Hematopoietic multipotent progenitor cell treated with erythropoietin and hydrocortisone succinate and interleukin-3 and kit ligand, for 17 days (in vitro differentiated cells): ENCODE data around the gene C8G.

ENCODE experiments used
- DNase-seq: peaks from one replicate; pipeline ENCODE4 v3.0.0-alpha.2; 2015; ENCODE audit warnings: low spot score

Gene C8G

DNA sequence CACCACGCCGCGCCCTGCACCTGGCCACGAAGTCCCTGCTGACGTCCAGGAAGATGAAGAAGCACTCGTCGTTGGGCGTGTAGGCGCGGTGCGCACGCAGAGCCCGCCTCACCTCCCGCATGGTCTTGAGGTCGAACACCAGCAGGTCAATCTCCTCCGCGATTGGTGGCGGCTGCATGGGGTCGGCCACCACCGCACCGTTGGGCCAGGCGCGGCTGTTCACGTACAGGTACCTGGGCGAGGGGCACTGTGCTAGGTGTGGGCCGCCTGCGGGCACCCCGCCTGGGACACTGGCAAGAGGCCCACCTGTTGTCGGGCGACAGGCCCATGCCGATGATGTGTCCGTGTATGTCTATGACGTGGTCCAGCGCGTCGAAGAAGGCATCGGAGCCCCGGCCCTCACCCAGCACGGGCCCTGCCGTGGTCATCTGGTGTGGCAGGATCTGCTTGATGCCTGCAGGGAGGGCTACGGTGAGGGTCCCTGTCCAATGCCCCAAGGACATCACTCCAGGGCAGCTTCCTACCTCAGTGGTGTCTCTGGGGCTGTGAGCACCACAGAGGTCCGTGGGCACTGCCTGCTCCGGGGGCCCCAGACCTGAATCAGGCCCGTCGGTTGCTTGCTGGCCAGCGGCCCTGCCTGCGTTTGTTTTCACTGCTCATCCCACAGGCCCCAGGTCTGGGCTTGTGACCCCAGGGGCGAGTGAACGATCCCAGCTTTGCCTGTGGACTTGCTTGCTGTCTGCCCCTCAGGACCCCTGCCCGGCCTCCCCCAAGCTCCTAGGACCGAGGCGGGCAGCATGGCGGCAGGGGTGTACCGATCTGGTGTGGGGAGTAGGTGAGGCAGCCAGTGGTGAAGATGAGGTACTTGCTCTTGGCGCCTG is 3.6 kb upstream of the C8G start:
- no peak for DNase-seq

- no peak for DNase-seq
These were observed 2.7 kb upstream of the C8G start for GRCh38 chr9:136942112-136942880.

GRCh38 chr9:136942881-136943230 is 2.2 kb upstream of the C8G start:
- DNase-seq, result no peak

GRCh38 chr9:136943291-136944211 is 1.5 kb upstream of the C8G start:
- no peak for DNase-seq

GRCh38 chr9:136944212-136944518 is 878 bp upstream of the C8G start:
- DNase-seq, result no peak

DNA sequence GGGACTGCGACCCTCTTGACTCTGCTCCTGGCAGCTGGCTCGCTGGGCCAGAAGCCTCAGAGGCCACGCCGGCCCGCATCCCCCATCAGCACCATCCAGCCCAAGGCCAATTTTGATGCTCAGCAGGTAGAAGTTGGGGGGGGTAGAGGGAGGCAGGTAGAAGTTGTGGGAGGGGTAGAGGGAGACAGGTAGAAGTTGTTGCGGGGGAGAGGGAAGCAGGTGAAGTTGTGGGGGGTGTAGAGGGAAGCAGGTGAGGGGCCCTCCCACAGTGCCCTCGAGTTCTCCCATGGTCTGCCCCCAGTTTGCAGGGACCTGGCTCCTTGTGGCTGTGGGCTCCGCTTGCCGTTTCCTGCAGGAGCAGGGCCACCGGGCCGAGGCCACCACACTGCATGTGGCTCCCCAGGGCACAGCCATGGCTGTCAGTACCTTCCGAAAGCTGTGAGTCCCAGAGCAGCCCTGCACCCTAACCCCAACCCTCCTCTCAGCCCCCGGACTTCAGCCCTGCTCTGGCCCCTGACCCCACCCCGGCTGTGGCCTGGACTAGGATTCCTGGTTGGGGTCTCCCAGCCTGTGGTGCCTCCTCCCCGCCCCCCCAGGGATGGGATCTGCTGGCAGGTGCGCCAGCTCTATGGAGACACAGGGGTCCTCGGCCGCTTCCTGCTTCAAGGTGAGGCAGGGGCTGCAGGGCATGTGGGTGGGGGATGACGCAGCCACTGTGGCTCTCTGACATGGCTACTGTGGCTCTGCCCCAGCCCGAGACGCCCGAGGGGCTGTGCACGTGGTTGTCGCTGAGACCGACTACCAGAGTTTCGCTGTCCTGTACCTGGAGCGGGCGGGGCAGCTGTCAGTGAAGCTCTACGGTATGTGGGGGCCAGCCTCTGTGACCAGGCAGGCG is 537 bp downstream of the C8G start:
- no peak for DNase-seq

DNA sequence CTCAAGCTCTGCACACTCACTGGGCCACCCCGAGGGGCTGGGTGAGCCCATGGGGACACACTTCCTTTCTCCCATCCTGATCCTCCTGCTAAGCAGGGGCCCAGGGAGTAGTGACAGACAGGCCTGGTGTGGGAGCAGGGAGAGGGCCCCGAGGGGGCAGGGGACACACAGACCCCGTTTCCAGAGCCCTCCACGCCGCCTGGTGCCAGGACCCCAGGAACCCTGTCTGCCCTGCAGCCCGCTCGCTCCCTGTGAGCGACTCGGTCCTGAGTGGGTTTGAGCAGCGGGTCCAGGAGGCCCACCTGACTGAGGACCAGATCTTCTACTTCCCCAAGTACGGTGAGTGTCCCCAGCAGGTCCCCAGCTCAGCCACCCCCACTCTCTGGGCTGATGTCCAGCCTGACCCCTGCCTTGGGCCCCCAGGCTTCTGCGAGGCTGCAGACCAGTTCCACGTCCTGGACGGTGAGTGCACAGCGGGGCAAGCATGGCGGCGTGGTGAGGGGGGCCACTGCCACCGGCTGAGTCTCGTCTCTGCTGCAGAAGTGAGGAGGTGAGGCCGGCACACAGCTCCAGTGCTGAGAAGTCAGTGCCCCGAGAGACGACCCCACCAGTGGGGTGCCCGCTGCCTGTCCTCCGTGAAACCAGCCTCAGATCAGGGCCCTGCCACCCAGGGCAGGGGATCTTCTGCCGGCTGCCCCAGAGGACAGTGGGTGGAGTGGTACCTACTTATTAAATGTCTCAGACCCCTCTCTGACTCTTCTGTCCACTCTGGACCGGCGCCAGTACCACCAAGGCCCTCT is 1.4 kb downstream of the C8G start:
- no peak for DNase-seq

- no peak for DNase-seq
These were observed 2.2 kb downstream of the C8G start for GRCh38 chr9:136947028-136947891.

GRCh38 chr9:136947955-136948510 is 3.0 kb downstream of the C8G start:
- DNase-seq, result no peak

GRCh38 chr9:136949239-136949816 is 4.3 kb downstream of the C8G start:
- no peak for DNase-seq

GRCh38 chr9:136949817-136950655 is 5.0 kb downstream of the C8G start:
- DNase-seq, result peak; percentile 96

GRCh38 chr9:136950656-136951276 is 5.7 kb downstream of the C8G start:
- DNase-seq, result no peak

DNA sequence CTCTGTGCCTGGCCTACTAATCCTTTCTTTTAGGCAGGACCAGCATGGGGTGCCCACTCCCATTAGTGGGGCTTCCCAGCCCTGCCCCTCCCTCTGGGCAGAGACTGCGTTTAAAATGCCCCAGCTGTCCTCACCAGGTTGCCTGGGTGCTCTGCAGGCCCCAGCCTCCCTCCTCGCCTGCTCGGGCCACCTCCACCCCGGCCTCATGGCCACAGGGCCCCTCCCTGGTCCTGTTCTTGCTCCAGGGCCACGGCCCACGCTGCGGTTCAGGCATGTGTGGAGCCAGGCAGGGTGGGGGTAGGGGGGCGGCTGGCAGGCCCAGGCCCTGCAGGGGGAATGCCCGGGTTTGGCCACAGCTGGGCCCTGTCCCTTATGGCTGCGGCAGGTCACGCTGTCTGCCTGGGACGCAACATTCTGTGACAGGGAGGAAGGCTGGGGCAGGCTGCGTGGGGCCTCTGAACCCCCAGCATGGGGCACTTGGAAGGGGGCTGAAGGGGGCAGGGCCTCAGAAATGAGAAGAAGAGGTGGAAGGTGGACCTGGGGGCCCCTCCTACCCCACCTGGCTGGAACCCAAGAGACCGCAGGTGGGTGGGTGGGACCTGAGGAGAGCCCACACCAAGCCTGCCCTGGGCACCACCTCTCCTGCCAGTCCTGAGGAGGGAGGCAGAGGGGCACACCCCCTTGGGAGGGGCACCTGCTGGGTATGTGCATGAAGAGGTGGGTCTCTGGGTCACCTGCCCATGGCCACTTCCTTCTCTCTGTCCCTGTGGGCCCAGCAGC is 6.7 kb downstream of the C8G start, which contains the start of gene LCN12:
TSS of gene LCN12 (plus strand) at position 733 of the 780 bp plus-strand sequence. CDS start 55 bp downstream, outside the sequence.
- no peak for DNase-seq

DNA sequence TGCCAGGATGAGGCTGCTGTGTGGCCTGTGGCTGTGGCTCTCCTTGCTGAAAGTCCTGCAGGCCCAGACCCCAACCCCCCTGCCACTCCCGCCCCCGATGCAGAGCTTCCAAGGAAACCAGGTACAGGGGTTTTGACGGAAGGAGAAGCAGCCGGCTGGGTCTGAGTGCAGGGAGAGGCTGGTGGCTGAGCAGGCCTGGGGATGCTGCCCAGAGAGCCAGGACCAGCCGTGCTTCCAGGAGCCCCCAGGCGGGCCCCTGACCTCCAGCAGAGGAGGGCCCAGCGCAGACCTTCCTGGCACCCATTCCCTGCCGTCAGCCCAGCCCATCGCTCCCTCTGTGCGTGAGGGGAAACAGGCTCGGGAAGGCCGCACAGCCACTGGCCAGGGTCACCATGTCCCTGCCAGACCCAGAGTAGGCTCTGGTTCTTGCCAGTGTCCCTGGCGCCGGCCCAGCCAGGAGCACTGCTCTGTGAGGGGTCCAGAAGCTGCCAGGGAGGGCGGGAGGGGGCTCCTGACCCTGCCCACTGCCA is 7.3 kb downstream of the C8G start:
- no peak for DNase-seq

DNA sequence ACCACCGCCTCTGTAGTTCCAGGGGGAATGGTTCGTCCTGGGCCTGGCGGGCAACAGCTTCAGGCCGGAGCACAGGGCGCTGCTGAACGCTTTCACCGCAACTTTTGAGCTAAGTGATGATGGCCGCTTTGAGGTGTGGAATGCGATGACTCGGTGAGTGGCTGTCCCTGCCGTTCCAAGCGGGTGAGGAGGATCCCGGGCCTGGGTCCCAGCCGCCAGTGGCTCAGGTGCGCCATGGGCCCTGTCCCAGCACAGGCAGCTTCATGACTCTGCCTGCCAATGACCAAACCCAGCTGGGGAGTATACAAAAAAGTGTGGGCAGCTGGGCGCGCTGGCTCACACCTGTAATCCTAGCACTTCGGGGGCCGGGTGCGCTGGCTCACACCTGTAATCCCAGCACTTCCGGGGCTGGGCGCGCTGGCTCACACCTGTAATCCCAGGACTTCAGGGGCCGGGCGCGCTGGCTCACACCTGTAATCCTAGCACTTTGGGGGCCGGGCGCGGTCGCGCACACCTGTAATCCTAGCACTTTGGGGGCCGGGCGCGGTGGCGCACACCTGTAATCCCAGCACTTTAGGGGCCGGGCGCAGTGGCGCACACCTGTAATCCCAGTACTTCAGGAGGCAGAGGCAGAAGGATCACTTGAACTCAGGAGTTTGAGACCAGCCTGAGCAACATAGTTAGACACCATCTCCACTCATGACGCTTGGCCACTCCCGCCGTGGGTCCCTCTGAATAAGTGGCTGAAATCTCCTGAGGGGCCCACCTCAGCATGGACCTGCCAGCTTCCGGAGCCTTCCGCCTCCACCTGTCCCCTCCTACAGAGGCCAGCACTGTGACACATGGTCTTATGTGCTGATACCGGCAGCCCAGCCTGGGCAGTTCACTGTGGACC is 8.1 kb downstream of the C8G start:
- no peak for DNase-seq
